ENCODE results near the gene SP6.
A peak's percentile ranks its signal among the peaks of the same experiment; 100 is the strongest.

Gene SP6

DNA sequence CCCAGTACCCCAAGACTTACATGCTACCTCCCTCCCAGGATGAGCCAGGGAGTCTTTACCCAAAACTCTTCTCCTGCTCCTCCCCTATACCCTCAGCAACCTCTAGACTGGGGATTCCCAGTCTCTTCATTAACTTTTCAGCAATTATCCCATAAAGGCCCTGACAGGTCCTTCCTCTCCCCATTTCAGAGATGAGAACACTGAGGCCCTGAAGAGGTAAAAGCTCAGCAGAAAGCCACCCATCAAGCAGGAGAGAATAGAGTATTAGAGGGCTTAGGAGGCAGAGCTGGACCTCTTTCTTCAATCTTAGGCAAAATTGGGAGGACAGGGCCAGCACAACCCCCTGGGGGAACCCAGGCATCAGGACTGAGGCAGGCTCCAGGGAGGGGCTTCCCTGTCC lies 5.9 kb upstream of the SP6 start:
- no peak for DNase-seq (ENCODE audit: low read depth)

DNA sequence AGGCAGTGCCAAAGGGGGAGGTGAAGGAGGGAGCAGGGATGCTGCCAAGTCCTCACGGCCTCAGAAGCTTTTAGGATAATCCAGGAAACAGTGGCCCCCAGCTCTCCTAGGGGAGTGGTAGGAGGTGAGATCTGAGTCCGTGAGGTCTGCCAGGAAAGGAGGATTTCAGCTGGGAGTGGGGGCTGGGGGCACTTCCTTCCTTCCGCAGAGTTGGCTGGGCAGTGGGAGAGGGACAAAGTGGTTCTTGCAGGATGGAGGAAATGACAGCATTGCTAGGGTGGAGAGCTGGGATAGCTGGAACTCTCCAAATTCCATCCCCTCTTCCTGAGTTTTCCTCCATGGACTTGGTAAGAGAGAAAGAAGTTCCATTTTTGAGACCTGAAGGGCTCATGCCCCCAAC lies 4.8 kb upstream of the SP6 start:
- no peak for DNase-seq (ENCODE audit: low read depth)

DNA sequence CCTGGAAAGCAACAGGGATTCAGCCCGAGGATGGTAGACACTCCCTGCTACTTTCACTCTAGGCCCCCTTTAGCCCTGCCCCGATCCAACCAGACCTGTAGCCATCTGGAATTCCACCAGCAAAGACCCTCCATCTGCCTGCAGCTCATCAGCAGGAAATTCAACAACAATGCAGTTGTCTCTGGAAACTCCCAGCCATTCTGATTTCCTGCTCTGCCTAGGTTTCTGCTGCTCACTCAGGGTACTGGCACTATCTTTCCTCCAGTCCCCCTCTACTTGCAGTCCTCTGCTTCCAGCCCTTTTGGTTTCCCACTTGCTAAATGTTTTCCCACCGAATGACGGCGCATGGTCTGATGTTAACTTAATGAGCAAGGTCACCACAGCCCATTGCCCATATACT lies 2.7 kb upstream of the SP6 start:
- no peak for DNase-seq (ENCODE audit: low read depth)

DNA sequence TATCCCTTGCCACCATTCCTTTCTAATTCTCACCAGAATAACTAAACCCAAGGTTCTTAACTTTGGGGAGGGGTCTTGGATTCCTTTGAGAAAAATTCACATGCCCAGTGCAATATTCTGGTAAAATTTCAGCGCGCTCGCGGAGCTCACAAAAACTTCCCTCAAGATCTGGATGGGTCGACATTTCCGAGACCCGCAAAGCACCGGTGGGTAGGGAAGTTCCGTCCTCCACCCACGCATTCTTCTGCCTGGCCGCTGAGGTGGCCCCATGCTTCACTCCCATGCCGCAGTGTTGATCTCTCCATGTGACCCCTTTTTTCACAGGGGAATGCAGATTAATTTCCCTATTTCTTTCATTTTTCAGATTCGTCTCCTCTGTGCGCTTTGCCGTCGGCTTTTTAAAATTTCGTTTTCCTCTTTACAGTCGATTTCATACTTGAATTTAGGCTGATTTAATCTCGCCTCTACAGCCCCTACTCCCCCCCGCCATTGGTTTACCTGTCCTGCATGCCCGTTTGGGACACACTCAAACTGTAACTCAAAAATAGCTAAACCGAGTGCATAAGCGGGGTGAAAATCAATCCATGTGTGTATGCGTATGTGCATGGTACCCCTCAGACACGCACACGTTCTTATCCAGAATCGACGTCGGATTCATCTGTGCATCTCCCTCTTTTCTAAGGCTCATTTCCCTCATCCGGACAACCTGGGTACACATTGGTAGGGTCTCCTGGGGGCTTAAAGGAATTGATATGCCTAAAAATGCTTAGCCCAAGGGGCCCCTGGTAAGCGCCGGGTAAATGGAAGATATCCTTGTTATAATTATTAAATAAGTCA lies 1.4 kb upstream of the SP6 start:
- DNase-seq (ENCODE audit: low read depth), result no peak

GRCh38 chr17:47851764-47852112 lies 775 bp upstream of the SP6 start:
- no peak for DNase-seq (ENCODE audit: low read depth)

DNA sequence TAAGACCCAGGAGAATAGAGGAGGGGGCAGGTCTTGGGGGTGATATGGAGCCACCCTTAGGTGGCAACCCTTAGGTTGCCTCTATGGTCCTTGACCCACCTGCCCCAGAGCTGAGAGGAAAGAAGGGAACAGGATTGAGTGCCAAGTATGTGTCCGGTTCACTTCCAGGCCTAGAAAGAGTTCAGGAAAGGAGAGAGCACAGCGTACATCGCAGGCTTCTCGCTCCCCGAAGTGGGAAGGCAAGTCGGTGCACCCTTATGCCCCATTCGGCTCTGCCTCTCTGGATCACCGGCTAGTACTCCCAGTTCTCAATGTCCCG lies 631 bp downstream of the SP6 start:
- DNase-seq (ENCODE audit: low read depth), result no peak

DNA sequence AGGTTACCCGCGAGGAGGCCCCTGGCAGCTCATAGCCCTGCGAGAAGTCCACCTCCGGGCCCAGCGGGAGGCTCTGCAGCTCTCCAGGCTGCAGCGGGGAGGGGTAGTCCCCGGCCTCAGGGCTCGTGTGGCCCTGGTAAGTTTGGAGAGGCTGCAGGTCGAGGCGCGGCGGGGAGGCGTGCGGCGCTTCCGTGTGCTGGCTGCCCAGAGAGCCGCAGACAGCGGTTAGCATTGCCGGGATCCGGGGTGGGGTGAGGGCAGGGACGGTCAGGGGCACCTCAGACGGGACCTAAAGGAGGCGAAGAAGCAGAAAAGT lies 2.8 kb downstream of the SP6 start:
- DNase-seq (ENCODE audit: low read depth), result no peak

DNA sequence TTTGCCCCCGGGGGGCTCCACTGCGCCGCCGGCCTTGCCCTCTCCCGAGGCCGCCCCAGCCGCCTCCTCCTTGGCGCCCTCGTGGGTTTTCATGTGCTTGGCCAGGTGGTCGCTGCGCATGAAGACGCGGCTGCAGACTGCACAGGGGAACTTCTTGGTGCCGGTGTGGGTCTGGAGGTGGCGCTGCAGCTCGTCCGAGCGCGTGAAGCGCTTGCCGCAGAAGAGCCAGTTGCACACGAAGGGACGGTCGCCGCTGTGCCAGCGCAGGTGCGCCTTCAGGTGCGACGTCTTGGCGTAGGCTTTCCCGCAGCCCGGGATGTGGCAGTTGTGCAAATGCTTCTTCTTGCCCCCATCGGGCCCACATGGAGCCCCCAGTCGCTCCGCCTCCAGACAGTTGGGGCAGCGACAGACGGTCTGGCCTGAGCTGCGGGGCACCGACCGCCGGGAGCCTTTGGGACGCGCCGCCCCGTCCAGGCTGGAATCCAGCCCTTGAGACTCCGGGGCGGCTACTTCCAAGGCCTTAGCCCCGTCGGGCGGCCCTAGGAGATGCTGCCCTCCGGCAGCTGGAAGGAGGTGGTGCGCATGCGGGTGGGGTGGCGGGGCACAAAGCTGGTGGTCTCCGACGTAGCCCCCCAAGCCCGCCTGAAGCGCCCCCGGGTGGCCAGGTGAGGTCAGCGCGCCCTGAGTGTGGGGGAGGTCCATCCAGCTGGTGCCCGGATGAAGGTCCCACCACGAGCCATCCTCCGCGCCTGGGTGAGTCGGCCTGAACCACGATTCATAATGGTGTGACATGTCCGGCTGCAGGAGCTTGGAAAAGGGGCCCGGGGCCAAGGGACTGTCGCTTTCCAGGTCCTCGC lies 3.4 kb downstream of the SP6 start:
- no peak for DNase-seq (ENCODE audit: low read depth)

- no peak for DNase-seq (ENCODE audit: low read depth)
Measured at GRCh38 chr17:47846716-47847340, 4.1 kb downstream of the SP6 start.

DNA sequence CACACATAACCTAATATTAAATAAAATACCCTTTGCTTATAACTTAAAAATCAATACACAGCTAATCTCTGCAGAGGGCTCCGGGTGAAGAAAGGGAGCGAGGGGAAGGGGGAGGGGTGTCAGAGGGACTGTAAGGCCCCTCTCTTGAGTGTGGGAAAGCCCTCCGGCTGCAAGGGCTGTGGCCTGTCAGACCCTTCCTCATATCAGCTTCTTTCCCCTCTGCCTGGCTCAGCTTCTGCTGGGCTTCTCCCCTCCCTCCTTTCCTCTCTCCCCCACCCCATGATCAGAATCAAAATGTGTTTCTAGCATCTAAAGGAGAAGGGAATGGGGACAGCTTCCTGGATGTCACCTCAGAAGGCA lies 5.3 kb downstream of the SP6 start:
- DNase-seq (ENCODE audit: low read depth), result no peak

GRCh38 chr17:47844814-47845715 lies 5.9 kb downstream of the SP6 start:
- DNase-seq (ENCODE audit: low read depth), result no peak

- no peak for DNase-seq (ENCODE audit: low read depth)
Measured at GRCh38 chr17:47844227-47844626, 6.7 kb downstream of the SP6 start.

DNA sequence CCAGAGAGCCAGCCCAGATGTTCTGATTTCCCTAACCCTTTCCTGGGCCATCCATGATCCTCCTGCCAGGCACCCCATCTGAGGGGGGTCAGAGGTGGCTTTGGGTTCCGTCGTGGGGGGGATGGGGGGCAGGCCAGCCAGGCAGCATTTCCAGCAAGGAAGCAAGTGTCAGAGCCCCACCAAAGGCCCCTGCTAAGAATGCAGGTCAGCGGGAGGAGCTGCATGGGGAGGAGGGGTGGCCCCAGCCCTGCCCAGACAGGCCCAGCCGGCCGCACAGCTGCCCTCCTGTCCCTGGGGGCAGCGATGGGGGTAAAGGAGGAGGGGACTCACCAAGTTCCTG lies 7.6 kb downstream of the SP6 start:
- DNase-seq (ENCODE audit: low read depth), result no peak

- DNase-seq (ENCODE audit: low read depth), result no peak
Measured at GRCh38 chr17:47841488-47842291, 9.3 kb downstream of the SP6 start.

DNA sequence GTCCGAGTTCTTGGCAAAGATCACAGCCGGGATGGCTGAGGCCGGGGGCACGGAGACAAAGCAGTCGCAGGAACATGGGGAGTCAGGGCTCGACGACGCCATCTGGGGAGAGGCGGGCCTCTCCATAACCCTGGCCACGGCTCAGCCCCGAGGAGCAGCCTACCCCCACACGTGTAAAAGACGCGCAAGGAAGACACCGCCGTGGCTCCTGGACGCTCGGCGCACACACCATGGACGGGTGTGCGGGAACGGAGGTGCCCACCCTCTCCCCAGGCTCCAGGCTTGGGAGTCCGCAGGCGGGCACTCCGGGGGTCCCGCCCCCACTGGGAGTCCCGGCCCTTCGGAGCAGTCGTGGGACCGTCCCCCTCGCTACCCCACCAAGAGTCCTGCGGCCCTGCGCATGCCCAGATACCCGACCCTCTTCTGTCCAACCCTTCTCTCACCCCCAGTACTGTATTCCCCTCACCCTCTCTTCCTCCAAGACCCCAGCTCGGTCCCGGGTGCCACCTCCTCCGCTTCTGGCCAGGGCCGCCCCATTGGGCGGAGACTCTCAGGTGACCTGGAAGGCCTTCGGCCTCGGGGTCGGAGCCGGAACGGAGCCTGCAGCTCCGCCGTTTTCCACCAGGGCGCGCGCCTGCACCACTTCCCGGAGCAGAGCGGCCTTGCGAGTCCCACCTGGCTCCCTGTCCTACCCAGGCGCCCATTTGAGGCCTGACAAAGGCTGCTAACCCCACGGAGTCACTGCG lies 10.0 kb downstream of the SP6 start, which contains the start of gene SCRN2:
Gene SCRN2, minus strand, starts transcription at position 532 of the 746 bp plus-strand sequence. Its CDS starts 430 bp downstream, at position 102.
- DNase-seq (ENCODE audit: low read depth), result peak; percentile 75

DNA sequence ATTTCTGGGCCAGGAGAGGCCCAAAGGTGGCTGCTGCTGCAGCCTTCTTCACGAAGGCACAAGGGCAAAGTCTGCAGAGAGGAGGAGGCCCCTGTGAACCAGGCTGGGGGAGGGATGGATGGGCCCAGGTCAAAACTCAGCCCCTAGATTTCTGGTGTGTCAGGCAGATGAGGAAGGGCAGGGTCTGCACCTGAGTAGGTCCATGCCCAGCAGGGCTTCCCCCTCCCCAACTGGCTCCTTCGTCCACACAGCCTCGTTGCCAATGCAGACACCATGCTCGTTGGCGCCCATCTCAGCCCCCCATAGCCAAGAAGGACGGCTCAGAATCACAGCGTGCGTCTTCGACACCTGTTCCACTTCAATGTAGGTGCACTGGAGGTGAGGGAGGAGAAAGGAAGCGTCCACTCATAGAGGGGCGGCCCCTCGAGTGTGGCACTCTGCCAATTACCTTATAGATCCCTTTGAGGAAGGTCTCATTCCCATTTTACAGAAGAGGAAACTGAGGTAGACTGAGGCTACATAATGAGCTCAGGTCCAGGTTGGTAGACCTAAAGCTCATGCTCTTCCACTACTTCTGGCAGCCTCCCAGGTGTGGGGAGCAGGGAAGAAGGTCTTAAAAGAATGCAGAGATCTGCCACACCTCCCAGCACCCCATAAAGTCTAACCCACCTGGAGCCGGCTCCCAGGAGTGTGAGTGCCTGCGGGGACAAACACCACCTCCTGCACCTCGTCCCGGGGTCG lies 10.8 kb downstream of the SP6 start:
- DNase-seq (ENCODE audit: low read depth), result no peak

- no peak for DNase-seq (ENCODE audit: low read depth)
Measured at GRCh38 chr17:47839071-47839470, 11.9 kb downstream of the SP6 start.

DNA sequence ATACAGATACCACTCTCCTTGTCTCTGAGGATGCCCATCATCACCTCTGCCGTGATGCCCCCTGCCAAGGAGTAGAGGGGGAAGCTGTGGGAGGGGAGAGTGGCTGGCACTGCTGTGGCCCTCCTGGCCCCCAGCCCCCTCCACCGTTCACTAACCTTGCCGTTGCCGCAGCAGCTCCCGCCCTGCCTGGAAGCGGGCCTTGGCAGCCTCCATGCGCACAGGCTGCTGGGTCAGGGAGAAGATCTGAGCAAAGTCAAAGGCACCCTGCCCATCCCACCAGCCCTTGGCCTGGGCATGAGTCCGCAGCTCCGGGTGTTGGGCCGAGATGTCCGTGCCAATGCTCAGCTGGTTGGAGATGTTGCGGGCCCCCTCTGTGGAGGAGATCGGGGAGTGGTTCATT lies 12.3 kb downstream of the SP6 start:
- no peak for DNase-seq (ENCODE audit: low read depth)

- DNase-seq (ENCODE audit: low read depth), result no peak
Measured at GRCh38 chr17:47837401-47838039, 13.4 kb downstream of the SP6 start.

GRCh38 chr17:47836601-47837000 lies 14.4 kb downstream of the SP6 start:
- DNase-seq (ENCODE audit: low read depth), result no peak
